Heart left ventricle (tissue), 13 donors: Measurements from ENCODE around the gene KIF12.

Source experiments
- CTCF ChIP-seq, 12 donors: fragments of 200-600 bp; sonication (generic) in 4 of 12; IDR thresholded peaks; one replicate each; pipeline versions ENCODE4 v1.5.0 to v1.8.0; 2018 to 2022; ENCODE audit warnings: antibody characterized with exemption in 12 of 12, mild to moderate bottlenecking in 5 of 12
- POLR2A ChIP-seq, 2 donors: fragments of 450-650 bp; IDR thresholded peaks; one replicate each; pipeline ENCODE4 v1.6.1; 2017; ENCODE audit warnings: antibody characterized with exemption in 2 of 2, mild to moderate bottlenecking in 2 of 2, moderate library complexity in 2 of 2
- donor health status: ischemic (EF 13 %, LVEDD 7.1; RV severe dilation, severe dysfunction).
- donor health status: DM: no; HTN: yes; CAD: no.
- donor health status: DM: no; HTN: no; CAD: no.
- donor health status: ischemic (EF 25% LVEDD 6.9; RV normal size, moderate dysfunction).
- donor health status: ischemic (EF 25% LVEDD 5.7; RV mildly dilated, moderate dysfunction).
- donor health status: ischemic (EF 35%, LVEDD 5.7; RV mildly dilated, moderate dysfunction).
- donor health status: nonischemic (EF 11% LVEDD 7.7; RV severe dilation, severe dysfunction).
- donor health status: DM: yes; HTN: yes; CAD: no.
- donor health status: PGD.
- donor health status: ischemic (EF 29% LVEDD 5.4; RV normal size, mild dysfunction).
- donor health status: nonischemic (EF 23%, LVEDD 6.1; RV moderate dilation, normal function).

GRCh38 chr9:114134827-114135396 is 35.8 kb upstream of the KIF12 start:
- TF ChIP-seq CTCF (IDR thresholded peaks at IDR 0.05) (no peak), POLR2A (IDR thresholded peaks at IDR 0.05) (no peak)
